Activated T-helper 1 cell treated with anti-CD3 and anti-CD28 coated beads, Interleukin-2, amount 50 U/mL, for 16 hours (primary cell): ENCODE measurements around the gene FARP1.

Source experiments
- DNase-seq, 2 donors: peaks; one replicate each; pipeline ENCODE4 v3.0.0-alpha.2; 2020; ENCODE audit warnings: low read depth in 1 of 2, low spot score in 1 of 2

The FARP1 gene

DNA sequence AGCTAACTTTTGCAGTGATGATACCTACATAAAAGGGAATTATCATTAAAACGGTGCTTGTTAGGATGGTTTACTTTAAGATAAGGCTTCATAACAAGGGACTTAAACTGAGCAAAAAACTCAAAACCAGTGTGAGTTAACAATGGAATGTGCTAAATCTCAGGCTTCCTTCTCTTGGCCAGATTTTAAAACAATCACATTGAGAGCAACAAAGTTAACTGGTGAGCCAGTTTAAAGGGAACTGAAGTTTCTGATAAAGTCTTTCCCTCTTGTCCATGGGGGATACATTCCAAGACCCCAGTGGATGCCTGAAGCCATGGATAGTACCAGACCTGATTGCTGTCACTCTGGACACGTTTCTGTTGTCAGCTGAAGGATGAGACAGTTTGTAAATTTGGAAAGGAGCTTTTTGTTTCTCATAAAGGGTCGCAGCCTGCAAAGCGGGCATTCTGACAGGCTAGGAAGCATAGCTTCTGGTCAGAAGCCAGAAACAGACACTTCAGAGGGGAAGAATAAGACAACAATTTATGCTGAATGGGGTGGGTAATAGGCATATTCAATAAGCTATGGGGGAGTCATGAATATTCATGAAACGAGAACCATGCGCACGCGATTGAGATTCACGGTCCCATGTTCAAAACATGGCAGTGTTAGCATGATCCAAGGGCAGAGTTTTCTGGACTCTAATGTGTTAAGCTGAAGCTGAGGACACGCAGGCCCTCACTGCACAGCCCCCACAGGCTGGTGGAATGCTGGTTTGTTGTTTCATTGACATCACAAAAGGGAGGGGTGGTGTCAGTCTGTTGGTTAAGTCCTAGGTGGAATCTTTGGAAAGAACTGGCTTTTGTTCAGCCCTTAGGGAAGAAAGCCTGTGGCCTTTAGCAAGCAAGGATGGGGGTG, 184.7 kb downstream of the FARP1 start:
- no peak for DNase-seq

DNA sequence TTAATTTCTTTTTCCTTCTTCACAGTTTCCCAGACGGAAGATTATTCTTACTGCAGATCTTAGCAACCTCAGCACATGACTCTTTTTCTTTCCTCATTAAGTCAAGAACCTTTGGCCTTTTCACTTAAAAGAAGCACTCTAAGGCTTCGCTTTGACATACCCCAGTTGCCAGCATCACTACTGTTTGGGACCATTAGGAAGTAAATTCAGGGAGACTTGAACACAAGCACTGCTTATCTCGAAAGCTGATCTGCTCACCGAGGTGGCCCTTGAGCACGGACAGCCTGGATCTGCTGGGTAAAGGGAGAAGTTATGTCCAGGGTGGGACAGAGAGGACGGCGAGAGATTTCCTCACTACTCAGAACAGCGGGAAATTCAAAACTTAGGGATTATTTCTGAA, 185.6 kb downstream of the FARP1 start:
- no peak for DNase-seq

DNA sequence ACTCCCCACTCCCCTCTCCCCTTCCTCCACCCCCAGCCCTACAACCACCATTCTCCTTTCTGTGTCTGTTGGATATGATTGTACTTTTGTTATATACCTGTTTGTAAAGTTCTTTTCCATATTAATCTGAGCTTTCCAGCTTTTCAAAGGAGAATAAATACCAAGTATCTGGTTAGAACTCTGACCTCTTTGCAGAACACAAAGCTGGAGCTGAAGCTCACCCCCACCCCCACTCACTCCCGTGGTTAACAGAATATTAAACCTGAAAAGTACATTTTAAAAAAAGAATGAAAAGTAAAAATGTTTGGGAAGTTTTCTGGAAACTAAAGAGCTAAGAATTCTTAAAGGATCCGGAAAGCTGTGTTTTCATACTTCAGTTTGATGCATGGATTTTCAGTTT, 189.3 kb downstream of the FARP1 start:
- no peak for DNase-seq

DNA sequence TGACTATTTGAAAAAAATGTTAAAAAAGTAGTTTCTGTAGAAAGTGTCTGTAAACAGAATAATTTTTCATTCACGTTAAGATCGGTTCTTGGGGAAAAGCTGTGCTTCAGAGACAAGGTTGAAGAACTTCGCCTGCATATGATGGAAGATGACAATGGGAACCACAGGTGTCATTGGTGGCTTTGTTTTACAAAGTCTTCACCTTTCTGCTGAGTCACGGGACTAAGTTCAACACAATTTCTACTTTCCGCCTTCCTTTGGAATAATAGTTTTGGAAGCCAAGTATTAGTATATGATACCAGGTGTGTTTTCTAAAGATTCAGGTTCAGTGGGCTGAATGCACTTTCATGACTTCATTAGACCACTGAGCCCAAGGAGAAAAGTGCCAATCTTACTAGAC, 189.8 kb downstream of the FARP1 start:
- DNase-seq: no peak

DNA sequence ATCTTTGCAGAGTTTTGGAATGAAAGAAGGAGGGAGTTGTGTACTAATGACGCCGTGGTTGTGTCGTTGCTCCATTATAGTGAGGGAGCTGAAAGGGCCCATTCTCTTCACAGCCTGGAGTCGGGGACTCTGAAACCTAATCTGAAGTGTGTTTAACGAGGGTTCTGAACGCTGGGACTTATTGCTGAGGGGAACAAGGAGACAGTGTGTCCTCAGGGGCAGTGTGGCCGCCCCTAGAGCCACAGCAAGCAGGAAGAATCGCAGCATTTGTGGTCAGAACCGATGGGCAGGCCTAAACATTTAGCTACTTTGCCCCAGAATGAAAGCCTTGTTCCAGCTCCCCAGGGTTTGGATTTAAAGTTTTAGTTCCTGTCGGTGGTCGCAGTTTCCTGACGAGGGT, 190.6 kb downstream of the FARP1 start:
- DNase-seq: no peak

DNA sequence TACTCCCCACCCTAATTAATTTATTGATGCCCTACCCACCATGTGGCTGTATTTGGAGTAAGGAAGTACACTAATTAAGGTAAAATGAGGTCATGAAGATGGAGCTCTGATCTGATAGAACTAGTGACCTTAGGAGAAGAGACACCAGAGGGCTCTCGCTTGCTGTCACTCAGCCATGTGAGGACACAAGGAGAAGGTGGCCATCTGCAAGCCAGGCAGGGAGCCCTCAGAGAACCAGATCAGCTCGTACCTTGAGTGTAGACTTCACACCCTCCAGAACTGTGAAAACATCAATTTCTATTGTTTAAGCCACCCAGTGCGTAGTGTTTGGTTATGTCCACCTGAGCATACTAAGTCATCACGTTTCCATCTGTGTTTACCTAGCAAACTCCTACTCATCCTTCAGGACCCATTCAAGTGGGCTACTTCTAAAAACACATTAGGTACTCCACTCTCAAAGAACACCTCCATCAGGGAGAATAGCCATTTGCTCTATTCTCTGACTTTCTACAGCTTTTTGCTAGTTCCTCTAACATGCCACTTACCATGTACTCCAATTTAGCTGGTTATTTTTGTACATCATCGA, 191.8 kb downstream of the FARP1 start:
- no peak for DNase-seq

DNA sequence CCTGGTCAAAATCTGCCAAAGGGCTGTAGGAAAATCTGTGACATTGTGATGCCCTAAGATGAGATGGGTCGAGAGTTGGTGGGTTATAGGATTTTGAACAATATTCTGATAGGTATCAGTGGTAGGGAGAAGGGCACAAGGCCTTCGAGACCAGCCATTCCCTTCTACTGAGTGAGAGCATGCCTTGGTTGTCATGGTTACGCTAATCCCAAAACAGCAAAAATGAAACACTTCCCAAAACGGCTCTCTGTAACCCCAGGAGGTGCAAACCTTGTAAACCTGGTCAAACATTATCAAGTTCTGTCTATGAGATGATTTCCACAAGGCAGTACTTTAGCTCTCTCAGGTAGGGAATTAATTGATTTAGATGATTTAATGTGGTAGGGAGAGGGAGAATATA, 192.8 kb downstream of the FARP1 start:
- no peak for DNase-seq

DNA sequence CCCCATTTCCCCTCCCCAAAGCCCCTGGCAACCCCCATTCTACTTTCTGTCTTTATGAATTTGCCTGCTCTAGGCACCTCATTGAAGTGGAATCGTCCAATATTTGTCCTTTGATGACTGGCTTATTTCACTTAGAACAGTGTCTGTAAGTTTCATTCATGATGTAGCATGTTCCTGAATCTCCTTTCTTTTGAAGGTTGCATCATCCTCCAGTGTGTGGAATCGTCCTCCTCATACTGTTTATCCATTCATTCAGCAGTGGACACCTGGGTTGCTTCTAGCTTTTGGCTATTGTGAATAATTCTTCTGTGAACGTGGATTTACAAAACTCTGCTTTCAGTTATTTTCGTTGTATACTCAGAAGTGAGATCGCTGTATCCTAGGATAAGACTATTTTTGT, 195.4 kb downstream of the FARP1 start:
- DNase-seq: no peak

DNA sequence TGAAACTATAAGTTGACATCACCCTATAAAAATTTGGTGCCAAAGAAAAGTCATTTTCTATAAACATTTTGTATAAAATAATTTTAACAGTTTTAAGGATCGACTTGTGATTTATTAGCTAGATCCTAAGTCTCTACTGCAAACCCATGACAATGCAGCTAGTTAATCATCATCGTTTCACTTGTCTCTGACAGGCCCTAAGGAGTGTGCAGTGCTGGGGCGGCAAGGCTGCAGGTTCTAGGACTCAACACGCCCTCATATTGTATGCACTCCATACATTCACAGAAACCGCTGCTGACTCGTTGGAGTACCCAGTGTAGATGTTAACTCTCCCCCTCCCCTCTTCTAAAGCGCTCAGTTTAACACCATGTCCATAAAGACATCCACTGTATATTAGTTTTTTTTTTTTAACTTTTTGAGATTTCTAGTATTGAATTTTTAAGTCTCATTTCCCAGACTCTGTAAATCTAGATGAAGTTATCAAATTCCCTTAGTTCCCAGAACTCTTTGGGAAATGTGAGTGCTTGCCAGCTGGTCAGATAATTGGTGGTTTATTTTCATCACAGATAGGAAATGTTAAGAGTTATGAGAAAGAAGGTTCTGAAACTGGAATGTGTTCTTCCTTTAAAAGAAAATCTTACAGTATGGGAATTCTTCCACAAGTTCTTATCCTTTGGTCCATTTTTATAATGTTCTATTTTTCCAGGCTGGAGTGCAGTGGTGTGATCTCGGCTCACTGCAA, 197.0 kb downstream of the FARP1 start:
- no peak for DNase-seq

DNA sequence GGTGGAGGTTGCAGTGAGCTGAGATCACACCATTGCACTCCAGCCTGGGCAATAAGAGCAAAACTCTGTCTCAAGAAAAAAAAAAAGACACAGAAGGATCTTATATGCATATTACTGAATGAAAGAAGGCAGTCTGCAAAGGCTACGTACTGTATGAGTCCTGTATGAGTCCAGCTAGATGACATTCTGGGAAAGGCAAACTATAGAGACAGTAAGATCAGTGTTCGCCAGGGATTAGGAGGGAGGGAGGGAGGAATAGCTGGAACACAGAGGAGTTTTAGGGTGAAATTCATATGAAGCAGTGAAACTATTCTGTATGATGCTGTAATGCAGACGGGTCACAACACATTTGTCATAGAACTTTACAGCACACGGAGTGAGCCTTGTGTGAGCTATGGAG, 200.1 kb downstream of the FARP1 start:
- DNase-seq: no peak

DNA sequence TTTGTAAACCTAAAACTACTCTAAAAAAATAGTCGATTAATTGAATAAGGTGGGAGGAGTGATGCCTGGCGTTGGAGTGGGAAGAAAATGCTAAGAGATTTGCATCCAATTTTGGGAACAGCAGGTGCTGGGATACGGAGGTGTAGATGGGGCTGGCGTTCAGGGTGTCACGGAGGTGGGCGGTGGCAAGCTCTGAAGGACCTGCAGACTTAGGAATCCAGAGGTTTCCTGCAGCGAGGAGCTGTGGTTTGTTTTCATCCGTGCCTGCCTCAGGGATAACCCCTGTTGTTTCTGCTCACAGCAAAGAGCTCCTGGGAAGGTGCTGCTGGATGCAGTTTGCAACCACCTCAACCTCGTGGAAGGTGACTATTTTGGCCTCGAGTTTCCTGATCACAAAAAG, 200.6 kb downstream of the FARP1 start:
- no peak for DNase-seq

DNA sequence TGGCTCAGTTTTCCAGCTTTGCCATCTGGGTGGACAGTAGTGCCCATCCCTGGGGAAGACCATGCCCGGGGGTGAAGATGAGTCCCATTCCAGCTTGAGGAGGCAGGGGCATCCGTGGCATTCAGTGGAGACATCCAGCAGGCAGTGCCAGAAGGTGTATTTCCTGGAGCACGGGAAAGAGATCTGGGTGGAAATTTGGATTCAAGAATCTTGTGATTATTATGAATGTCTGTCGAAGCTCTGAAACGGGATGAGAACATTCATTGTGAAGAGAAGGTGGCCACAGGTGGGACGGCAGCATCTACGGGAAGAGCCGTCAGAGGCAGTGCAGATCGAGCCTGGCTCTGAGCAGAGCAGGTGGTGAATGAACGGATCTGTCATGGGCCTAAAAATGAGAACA, 201.5 kb downstream of the FARP1 start:
- DNase-seq: no peak

DNA sequence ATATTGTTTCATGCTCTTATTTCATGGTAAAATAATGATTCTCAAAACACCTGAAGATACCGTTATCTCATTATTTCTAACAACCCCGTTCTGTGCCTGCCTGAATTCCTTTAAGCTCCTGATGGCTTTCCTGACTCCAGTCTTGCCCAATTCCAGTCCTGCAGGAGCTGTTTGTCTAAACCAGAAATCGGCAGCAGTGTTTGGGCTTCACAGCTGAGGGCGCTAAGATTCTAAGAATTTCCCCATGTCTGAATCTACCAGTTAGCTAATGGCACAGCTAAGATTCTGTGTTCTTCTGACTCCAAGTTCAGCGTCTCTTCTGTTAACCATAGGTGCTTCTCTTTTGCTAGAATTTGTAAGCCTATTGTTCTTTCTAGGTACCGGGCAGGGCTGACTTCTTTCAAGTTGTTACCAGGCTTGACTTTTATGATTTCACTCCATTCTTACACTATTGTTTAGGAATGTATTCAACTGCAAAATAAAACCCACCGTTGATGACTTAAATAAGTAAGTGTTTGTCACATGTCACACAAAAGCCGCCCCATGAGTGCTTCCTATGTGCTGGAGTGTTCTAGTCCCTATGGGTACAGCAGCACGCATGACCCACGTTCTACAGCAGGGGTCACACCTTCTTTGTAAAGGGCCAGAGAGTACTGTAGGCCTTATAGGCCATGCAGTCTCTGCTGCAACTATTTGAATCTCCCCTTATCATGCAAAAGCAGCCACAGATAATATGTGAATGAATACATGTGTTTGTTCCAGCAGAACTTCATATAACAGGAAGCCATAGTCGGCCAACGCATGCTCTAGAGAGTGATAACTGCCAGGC, 202.4 kb downstream of the FARP1 start:
- no peak for DNase-seq

DNA sequence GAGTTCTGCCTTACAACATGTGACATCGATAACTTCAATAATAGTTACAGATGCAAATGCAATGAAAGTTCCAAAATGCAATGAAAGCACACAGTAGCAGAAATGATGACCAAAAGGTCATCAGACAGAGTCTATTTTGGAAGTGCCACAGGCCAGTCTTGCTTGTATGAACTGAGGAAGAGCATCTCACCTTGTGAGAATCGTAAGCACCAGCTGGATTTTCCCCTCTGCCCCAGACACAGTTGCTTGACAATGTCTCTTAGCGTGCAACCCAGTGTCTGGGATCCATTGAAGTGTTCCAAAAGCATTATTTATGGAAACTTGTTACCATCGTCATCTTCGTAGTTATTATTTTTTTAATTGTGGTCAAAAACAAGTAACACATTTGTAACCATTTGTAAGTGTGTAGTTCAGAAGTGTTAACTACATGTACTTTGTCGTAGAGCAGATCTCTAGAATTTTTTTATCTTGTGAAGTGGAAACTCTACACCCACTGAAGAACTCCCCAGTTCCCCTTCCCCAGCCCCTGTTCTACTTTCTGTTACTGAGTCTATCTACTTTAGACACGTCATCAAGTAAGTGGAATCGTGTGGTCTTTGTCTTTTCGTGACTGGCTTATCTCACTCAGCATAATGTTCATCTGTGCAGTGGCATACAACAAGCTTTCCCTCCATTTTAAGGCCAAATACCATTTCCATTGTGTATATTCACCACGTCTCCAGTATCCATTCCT, 204.2 kb downstream of the FARP1 start:
- DNase-seq: no peak

DNA sequence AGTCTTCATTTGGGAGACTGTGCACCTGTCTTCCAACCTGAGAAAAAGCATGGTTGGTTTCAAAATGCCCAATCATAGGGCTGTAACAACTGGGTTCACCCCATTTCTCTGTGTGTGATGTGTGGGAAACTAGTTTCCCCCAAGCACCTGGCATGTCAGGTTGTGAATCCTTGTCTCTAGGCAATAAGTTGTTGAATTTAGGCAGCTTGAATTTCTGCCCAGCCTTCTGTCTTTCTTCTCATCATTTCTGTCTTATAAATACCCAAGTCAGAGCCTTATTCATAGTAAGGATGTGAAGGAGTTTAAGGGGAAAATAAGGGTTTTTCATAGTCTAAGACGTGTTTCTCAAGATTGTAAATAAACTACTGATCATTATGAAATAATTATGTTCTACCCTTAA, 204.9 kb downstream of the FARP1 start:
- DNase-seq: no peak

DNA sequence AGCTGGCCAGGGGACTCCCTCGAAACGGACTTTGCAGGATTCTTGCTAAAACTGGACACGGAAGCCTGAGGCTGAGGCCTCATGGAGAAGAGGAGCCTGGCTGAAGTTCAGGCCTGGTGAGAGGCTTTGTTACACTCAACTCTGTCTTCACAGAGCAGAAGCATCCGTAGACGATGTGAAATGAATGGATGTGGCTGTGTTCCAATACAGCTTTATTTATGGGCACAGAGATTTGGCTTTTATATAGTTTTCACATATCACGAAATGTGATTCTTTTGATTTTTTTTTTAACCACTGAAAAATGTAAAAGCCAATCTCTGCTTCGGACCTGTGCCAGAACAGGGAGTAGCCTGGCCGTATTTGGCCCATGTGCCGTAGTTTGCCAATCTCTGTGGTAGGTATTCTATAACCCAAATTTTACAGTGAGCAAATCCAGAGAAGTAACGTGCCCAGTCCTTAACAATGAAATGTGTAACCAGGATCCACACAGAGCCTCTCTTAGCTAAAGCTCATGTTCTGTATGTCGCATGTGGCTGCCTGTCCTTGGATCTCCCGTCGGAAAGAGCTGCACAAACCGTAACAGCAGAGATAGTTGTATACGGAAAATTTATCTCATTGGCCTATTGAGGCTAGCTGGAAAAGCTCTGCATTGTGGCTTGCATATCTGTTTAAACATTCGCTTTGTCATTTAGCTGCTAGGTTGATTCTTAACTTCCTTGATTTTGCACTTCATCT, 205.7 kb downstream of the FARP1 start:
- no peak for DNase-seq

DNA sequence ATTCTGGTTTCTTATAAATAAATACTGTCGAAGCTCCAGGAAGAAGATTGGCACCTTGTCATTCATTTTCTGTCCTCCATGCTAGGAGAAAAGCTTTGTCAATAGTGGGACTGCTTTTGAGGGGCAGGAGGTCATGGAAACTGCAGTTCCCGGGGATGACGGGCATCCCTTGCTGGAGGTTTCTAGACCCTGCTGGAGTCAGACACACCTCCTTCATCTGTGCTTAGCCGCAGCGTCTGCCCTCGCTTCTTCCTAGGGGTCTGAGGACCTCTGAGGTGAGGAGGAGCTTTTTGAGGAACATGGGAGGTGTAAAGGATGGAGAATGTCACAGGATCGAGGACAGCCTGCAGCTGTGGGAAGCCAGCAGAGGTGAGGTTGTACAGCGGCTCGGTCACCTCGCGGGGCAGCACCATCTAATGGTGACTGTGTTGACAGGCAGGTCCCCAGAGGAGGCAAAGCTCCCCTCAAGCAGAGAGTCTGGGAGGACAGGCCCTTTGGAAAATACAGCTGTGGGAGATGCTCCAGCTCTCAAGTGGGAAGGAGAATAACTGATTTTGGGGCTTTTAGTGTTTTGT, 206.9 kb downstream of the FARP1 start:
- no peak for DNase-seq

DNA sequence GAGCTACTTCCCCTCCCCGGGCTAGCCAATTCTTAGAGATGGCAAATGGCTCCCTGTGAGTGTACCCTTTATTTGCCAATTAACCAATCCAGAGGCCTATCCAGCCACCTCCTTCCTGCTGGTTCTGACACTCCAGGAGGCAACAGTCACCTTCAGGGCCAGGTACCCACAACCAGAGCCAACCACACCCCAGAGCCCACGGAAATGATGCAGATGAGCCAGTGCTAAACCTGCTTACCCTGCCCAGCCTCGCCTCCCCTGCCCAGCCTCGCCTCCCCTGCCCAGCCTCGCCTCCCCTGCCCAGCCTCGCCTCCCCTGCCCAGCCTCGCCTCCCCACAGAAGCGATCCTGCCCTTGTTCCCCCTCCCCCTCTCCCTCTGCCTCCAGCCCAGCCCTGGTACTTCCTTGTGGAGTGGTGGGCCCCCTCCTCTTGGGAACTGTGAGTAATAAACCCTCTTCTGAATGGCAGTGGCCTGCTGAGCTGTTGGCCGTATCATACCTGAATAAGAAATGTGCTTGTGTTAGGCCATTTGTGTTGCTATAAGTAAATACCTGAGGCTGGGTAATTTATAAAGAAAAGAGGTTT, 207.9 kb downstream of the FARP1 start:
- DNase-seq: no peak

DNA sequence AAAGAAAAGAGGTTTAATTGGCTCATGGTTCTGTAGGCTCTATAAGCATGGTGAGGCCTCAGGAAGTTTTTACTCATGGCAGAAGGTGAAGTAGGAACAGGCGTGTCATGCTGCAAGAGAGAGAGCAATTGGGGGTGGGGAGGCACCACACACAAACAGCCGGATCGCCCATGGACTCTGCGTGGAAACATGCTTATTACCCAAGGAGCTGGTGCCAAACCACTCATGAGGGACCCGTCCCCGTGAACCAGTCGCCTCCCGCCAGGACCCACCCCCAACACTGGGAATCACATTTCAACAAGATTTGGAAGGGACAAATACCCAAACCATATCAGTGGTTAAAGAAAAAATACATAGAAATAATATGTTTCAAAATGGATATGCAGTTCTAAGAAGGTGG, 208.7 kb downstream of the FARP1 start:
- DNase-seq: no peak
